Measurements from ENCODE around the gene LRCH4. TPM values are rescaled to one million over a fixed set of nuclear protein-coding genes. Genes with fewer than 3 reads are reported as not detected.

LRCH4 gene
- total and polyA plus RNA-seq, 2 of the 13 experiments (the other 11 are each of a cell fraction or from before 2014, with no cell fraction given), result 7.0 to 9.3 TPM

- TF ChIP-seq FOXA1 (IDR thresholded peaks at IDR 0.05) (no peak), FOXA1 (CRISPR knock-in tag; IDR thresholded peaks at IDR 0.05) (0 out of 2 replicates have a peak, but pooled peaks have one; percentile 39), ESRRA (CRISPR knock-in tag; IDR thresholded peaks at IDR 0.05; ENCODE audit: low read depth) (0 out of 2 replicates have a peak, but pooled peaks have one; percentile 63), ZNF841 (CRISPR knock-in tag; IDR thresholded peaks at IDR 0.05; ENCODE audit: borderline replicate concordance) (no peak), ZNF883 (CRISPR knock-in tag; IDR thresholded peaks at IDR 0.05; ENCODE audit: not compliant biosample characterization) (peak; percentile 67), CTCF (CRISPR knock-in tag; IDR thresholded peaks at IDR 0.05) (no peak), CREM (IDR thresholded peaks at IDR 0.05) (no peak; the same call in 1 of the 2 replicates), CREM (CRISPR knock-in tag; IDR thresholded peaks at IDR 0.05) (no peak), TSC22D2 (CRISPR knock-in tag; IDR thresholded peaks at IDR 0.05; ENCODE audit: borderline replicate concordance) (0 out of 2 replicates have a peak, but pooled peaks have one; percentile 55), ZNF646 (CRISPR knock-in tag; IDR thresholded peaks at IDR 0.05) (no peak), ZMYM3 (CRISPR knock-in tag; IDR thresholded peaks at IDR 0.05) (no peak), ZSCAN5A (CRISPR knock-in tag; IDR thresholded peaks at IDR 0.05; ENCODE audit: borderline replicate concordance) (no peak; the same call in 1 of the 2 replicates), RNF2 (conservative IDR thresholded peaks at IDR 0.05; ENCODE audit: low read depth) (no peak), ZNF501 (CRISPR knock-in tag; IDR thresholded peaks at IDR 0.05) (peak; percentile 81; the same call in 1 of the 2 replicates), FOSL1 (CRISPR knock-in tag; IDR thresholded peaks at IDR 0.05; ENCODE audit: borderline replicate concordance) (no peak), HMGA1 (CRISPR knock-in tag; conservative IDR thresholded peaks at IDR 0.05) (no peak), HNRNPUL1 (IDR thresholded peaks at IDR 0.05; ENCODE audit: low read depth, low read length) (peak; percentile 63; the same call in 1 of the 2 replicates), LCORL (IDR thresholded peaks at IDR 0.05) (no peak), LCORL (CRISPR knock-in tag; IDR thresholded peaks at IDR 0.05) (peak; percentile 33; the same call in 1 of the 2 replicates), NR2C2 (CRISPR knock-in tag; IDR thresholded peaks at IDR 0.05; ENCODE audit: borderline replicate concordance) (0 out of 2 replicates have a peak, but pooled peaks have one; percentile 51), ZNF510 (CRISPR knock-in tag; IDR thresholded peaks at IDR 0.05; ENCODE audit: low read depth) (no peak)
Observed at GRCh38 chr7:100585511-100586265, at the start of gene LRCH4 (continued).

Measured in HepG2 (cell line).